Astrocyte of the spinal cord (primary cell): ENCODE measurements around the gene OSBPL3.
A peak's percentile ranks its signal among the peaks of the same experiment; 100 is the strongest.

Source experiments
- DNase-seq: peaks from one replicate; pipeline ENCODE4 v3.0.0; 2011; ENCODE audit warnings: low read depth, low spot score
- H3K4me3 ChIP-seq: 2 replicates; pipeline ENCODE4 v1.5.1; 2011; ENCODE audit warnings: low read depth, mild to moderate bottlenecking, low read length, moderate library complexity
- CTCF ChIP-seq: IDR thresholded peaks from 2 replicates; pipeline ENCODE4 v1.5.1; 2012; ENCODE audit warnings: low read depth, mild to moderate bottlenecking, low read length, inconsistent platforms
- in situ Hi-C: cut with HindIII; loops from 2 replicates; pipeline ENCODE4 v1.10.0; 2017; ENCODE audit warnings: low sequenced_read_pairs

Gene OSBPL3

GRCh38 chr7:24793982-24794648 lies 185.9 kb downstream of the OSBPL3 start:
- in situ Hi-C loops = no loop called here
- H3K4me3 ChIP-seq = no peak overlapping the region
- DNase-seq = no peak
- TF ChIP-seq CTCF = no peak

GRCh38 chr7:24788961-24789576 lies 190.9 kb downstream of the OSBPL3 start:
- H3K4me3 ChIP-seq = no peak overlapping the region
- TF ChIP-seq CTCF = no peak
- DNase-seq = no peak
- in situ Hi-C loops = no loop called here

GRCh38 chr7:24788075-24788474 lies 191.9 kb downstream of the OSBPL3 start:
- TF ChIP-seq CTCF = peak; percentile 54
- H3K4me3 ChIP-seq = no peak overlapping the region
- in situ Hi-C loops = no loop called here
- DNase-seq = no peak

GRCh38 chr7:24786941-24787340 lies 193.0 kb downstream of the OSBPL3 start:
- in situ Hi-C loops = no loop called here
- DNase-seq = peak; percentile 94
- no peak for TF ChIP-seq CTCF
- no peak overlapping the region for H3K4me3 ChIP-seq

GRCh38 chr7:24786306-24786705 lies 193.7 kb downstream of the OSBPL3 start:
- DNase-seq = no peak
- TF ChIP-seq CTCF = no peak
- H3K4me3 ChIP-seq = no peak overlapping the region
- in situ Hi-C loops = no loop called here

- in situ Hi-C loops = no loop called here
- no peak overlapping the region for H3K4me3 ChIP-seq
- no peak for DNase-seq
- no peak for TF ChIP-seq CTCF
Measured at GRCh38 chr7:24784277-24784676, 195.7 kb downstream of the OSBPL3 start.
